DOHH2 (cell line): Measurements from ENCODE around the gene NENF.

Experiments
- CTCF ChIP-seq: fragments of 200-600 bp; sonication (generic); IDR thresholded peaks from one replicate; pipeline ENCODE4 v1.5.1; 2014; ENCODE audit warnings: antibody characterized with exemption, mild to moderate bottlenecking, low read depth, low read length; ENCODE audit not compliant: poor library complexity, severe bottlenecking
- EZH2phosphoT487 ChIP-seq: fragments of 200-600 bp; sonication (generic); IDR thresholded peaks from 2 replicates; pipeline ENCODE4 v1.6.1; 2017; ENCODE audit warnings: borderline replicate concordance, mild to moderate bottlenecking, antibody characterized with exemption, low read length, moderate library complexity, mixed read lengths

- TF ChIP-seq CTCF (no peak), EZH2phosphoT487 (no peak)
Observed at GRCh38 chr1:212477680-212478466, 45.2 kb downstream of the NENF start.
